ENCODE results near the gene COPZ1. TPM values are rescaled to one million over a fixed set of nuclear protein-coding genes. Genes with fewer than 3 reads are reported as not detected.

The COPZ1 gene
- total RNA-seq, 1 donor from 2014 or later = 137 TPM

GRCh38 chr12:54363047-54363446 is 38.1 kb downstream of the COPZ1 start:
- Mint-ChIP-seq H3K27me3 (ENCODE audit: low read depth) (no peaks in the 10 kb centered on the region), H3K9me3 (no peaks in the 10 kb centered on the region), H3K4me1 (peaks cover 22% of the 10 kb centered on the region), H3K4me3 (no peak overlapping the region), H3K27ac (no peak overlapping the region), H3K36me3 (no peaks in the 10 kb centered on the region)
- TF ChIP-seq CTCF (IDR thresholded peaks at IDR 0.05; ENCODE audit: unreplicated experiment) = no peak
- no peak for DNase-seq (ENCODE audit: low spot score in 2 of 2, unreplicated experiment in 2 of 2)

GRCh38 chr12:54363618-54364017 is 38.7 kb downstream of the COPZ1 start:
- Mint-ChIP-seq H3K4me1 (peaks cover 28% of the 10 kb centered on the region), H3K4me3 (no peak overlapping the region), H3K9me3 (no peaks in the 10 kb centered on the region), H3K27ac (no peak overlapping the region), H3K36me3 (no peaks in the 10 kb centered on the region), H3K27me3 (ENCODE audit: low read depth) (no peaks in the 10 kb centered on the region)
- DNase-seq (ENCODE audit: low spot score in 2 of 2, unreplicated experiment in 2 of 2) = no peak
- no peak for TF ChIP-seq CTCF (IDR thresholded peaks at IDR 0.05; ENCODE audit: unreplicated experiment)

- Mint-ChIP-seq H3K4me1 (peaks cover 36% of the 10 kb centered on the region), H3K9me3 (no peaks in the 10 kb centered on the region), H3K27me3 (ENCODE audit: low read depth) (no peaks in the 10 kb centered on the region), H3K36me3 (no peaks in the 10 kb centered on the region), H3K4me3 (no peak within 1 kb of the TSS), H3K27ac (no peak within 1 kb of the TSS)
- TF ChIP-seq CTCF (IDR thresholded peaks at IDR 0.05; ENCODE audit: unreplicated experiment) = no peak
- DNase-seq (ENCODE audit: low spot score in 2 of 2, unreplicated experiment in 2 of 2) = no peak
Measured at GRCh38 chr12:54364413-54364812, 39.5 kb downstream of the COPZ1 start, which contains the start of gene GPR84. GPR84 (minus strand) TSS chr12:54364486; CDS start chr12:54363851, 635 bp downstream.

GRCh38 chr12:54368025-54368708 is 43.2 kb downstream of the COPZ1 start:
- Mint-ChIP-seq H3K27me3 (ENCODE audit: low read depth) (no peaks in the 10 kb centered on the region), H3K27ac (peak overlapping the region; percentile 77), H3K9me3 (no peaks in the 10 kb centered on the region), H3K4me1 (peaks cover 50% of the 10 kb centered on the region), H3K4me3 (no peak overlapping the region), H3K36me3 (peaks cover 2% of the 10 kb centered on the region)
- TF ChIP-seq CTCF (IDR thresholded peaks at IDR 0.05; ENCODE audit: unreplicated experiment) = no peak
- no peak for DNase-seq (ENCODE audit: low spot score in 2 of 2, unreplicated experiment in 2 of 2)

- H3K4me1 Mint-ChIP-seq = peaks cover 50% of the 10 kb centered on the region
- no peaks in the 10 kb centered on the region for H3K27me3 Mint-ChIP-seq (ENCODE audit: low read depth)
- H3K27ac Mint-ChIP-seq = peak overlapping the region; percentile 77
- peak overlapping the region; percentile 57 for H3K4me3 Mint-ChIP-seq
- peaks cover 7% of the 10 kb centered on the region for H3K36me3 Mint-ChIP-seq
- no peaks in the 10 kb centered on the region for H3K9me3 Mint-ChIP-seq
- TF ChIP-seq CTCF (IDR thresholded peaks at IDR 0.05; ENCODE audit: unreplicated experiment) = peak; percentile 82
- DNase-seq (ENCODE audit: low spot score in 2 of 2, unreplicated experiment in 2 of 2) = peak; percentile 83 to 93
Measured at GRCh38 chr12:54368709-54369596, 44.0 kb downstream of the COPZ1 start.
